ENCODE measurements around the gene ANKS6.

DNA sequence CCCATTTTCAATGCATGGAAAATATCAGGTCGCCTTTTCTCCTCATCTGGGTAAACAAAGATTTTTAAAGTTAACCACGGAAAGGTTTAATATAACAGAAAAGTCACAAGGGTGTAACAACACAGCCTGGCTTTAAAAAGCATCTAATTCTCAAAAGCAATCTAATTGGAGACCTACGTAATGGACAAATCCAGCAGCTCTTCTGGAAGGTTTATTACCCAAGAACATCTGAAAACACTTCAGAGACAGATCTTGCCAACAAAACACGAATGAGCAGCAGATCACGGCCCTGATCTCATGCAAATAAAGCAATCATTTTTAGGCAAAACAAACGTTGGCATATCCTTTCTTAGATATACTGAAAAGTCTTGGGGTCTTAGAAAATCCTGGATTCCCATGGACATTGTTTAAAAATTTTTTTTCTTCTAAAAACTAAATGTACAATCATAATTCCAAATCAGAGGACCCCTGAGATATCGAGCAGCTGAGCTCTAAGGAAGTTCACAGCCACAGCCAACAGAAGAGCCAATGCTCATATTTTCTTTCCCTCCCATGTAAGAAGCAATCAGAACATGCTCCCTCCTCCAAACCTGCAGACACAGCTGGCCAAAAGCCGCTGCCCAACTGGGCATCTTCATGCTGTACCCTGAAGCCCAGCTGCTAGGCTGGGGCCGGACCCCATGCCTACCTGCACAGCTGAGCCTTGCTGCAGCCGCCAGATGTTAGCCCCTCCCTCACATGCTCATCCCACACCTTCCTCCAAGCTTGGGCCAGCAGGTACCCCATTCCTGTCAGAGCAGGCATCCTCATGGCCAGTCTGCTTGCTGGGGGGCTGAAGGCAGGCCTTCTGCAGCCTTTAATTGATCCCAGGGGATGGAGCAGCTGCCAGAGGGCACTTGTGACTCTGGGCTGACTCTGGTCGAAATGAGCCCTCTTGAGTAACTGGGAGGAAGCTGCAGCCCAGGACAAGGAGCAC lies 11.2 kb downstream of the ANKS6 start:
- no peak for TF ChIP-seq CTCF (IDR thresholded peaks at IDR 0.05; ENCODE audit: borderline replicate concordance, extremely low read depth, low read length, poor library complexity, severe bottlenecking)
- TF ChIP-seq EZH2 (IDR thresholded peaks at IDR 0.05; ENCODE audit: borderline replicate concordance, low read depth, low read length, severe bottlenecking), result no peak

Data from DND-41 (cell line).